Measurements from ENCODE around the gene MAP7. TPM values are rescaled to one million over a fixed set of nuclear protein-coding genes. Genes with fewer than 3 reads are reported as not detected.

MAP7 gene
- total and polyA plus RNA-seq, 2 of the 13 experiments (the other 11 are each of a cell fraction or from before 2014, with no cell fraction given): 0.04 TPM; not detected in 1

- CTCF ChIA-PET (ENCODE audit: low intra/inter-chr PET ratio, low total read pairs): no interaction called here
These were observed 5.9 kb downstream of the MAP7 start for GRCh38 chr6:136544326-136544725.

GRCh38 chr6:136541395-136541794, 8.8 kb downstream of the MAP7 start:
- DNase-seq (ENCODE audit: low spot score) (no peak), ATAC-seq (no peak), FAIRE-seq (no peak)
- POLR2A ChIA-PET: no interaction called here
- in situ Hi-C loops (cut with HindIII; ENCODE audit: extremely low pct_ligation_motif_present, low pct_unique_long_range_greater_than_20kb): no loop called here
- WGBS (ENCODE audit: low lambda C conversion rate): 2% methylated on average over 2 of the region's 2 CpGs
- Histone ChIP-seq H3K36me3 (replicated peaks in 1 of 2; ENCODE audit: control insufficient read depth in 1 of 2, insufficient read depth in 2 of 2, low read length in 2 of 2) (no peaks in the 10 kb centered on the region), H3K27me3 (ENCODE audit: control insufficient read depth in 1 of 2, insufficient read depth in 2 of 2, low read length in 2 of 2) (no peaks in the 10 kb centered on the region; a peak in 1 of 5 replicates), H3K9ac (ENCODE audit: insufficient read depth, low read depth, low read length) (no peak overlapping the region), H3K4me1 (ENCODE audit: insufficient read depth, low read length) (no peaks in the 10 kb centered on the region), H3K79me2 (ENCODE audit: insufficient read depth, low read length) (no peaks in the 10 kb centered on the region), H3K9me3 (ENCODE audit: low read length) (no peaks in the 10 kb centered on the region), H3K27ac (ENCODE audit: extremely low read length, insufficient read depth, low read length) (no peak overlapping the region), H2AFZ (ENCODE audit: low read length) (no peak overlapping the region), H4K20me1 (ENCODE audit: insufficient read depth, low read length) (no peaks in the 10 kb centered on the region), H3K4me3 (replicated peaks in 1 of 3; ENCODE audit: insufficient read depth in 1 of 3, low read depth in 2 of 3, low read length in 3 of 3) (no peak overlapping the region), H3K4me2 (ENCODE audit: low read depth, low read length) (no peak overlapping the region)
- intact Hi-C loops (cut with micrococcal nuclease; ENCODE audit: unreplicated experiment): no loop called here
- no TSS peak for BruUV-seq (replicated peaks)
- CTCF ChIA-PET (ENCODE audit: low intra/inter-chr PET ratio, low total read pairs): no interaction called here
- TF ChIP-seq ZNF484 (CRISPR knock-in tag; IDR thresholded peaks at IDR 0.05; ENCODE audit: borderline replicate concordance, low read depth) (no peak), E2F2 (CRISPR knock-in tag; IDR thresholded peaks at IDR 0.05; ENCODE audit: borderline replicate concordance) (no peak), AKAP8 (CRISPR knock-in tag; IDR thresholded peaks at IDR 0.05) (no peak), HNRNPLL (IDR thresholded peaks at IDR 0.05; ENCODE audit: low read depth, low read length, poor library complexity, severe bottlenecking) (no peak), ARID5B (CRISPR knock-in tag; IDR thresholded peaks at IDR 0.05) (no peak), SNRNP70 (IDR thresholded peaks at IDR 0.05; ENCODE audit: low read depth, low read length) (no peak), KLF12 (CRISPR knock-in tag; IDR thresholded peaks at IDR 0.05; ENCODE audit: borderline replicate concordance) (no peak), ZNF34 (CRISPR knock-in tag; IDR thresholded peaks at IDR 0.05; ENCODE audit: borderline replicate concordance) (no peak), BRCA1 (CRISPR knock-in tag; IDR thresholded peaks at IDR 0.05) (no peak), ZSCAN30 (CRISPR knock-in tag; IDR thresholded peaks at IDR 0.05) (no peak), ZNF879 (CRISPR knock-in tag; IDR thresholded peaks at IDR 0.05) (no peak), CSRNP1 (CRISPR knock-in tag; IDR thresholded peaks at IDR 0.05) (no peak)

More at GRCh38 chr6:136544326-136544725, 5.9 kb downstream of the MAP7 start:
- Histone ChIP-seq H2AFZ (ENCODE audit: low read length) (no peak overlapping the region), H3K4me1 (ENCODE audit: insufficient read depth, low read length) (no peaks in the 10 kb centered on the region), H3K36me3 (replicated peaks in 1 of 2; ENCODE audit: control insufficient read depth in 1 of 2, insufficient read depth in 2 of 2, low read length in 2 of 2) (no peaks in the 10 kb centered on the region), H4K20me1 (ENCODE audit: insufficient read depth, low read length) (no peaks in the 10 kb centered on the region), H3K9ac (ENCODE audit: insufficient read depth, low read depth, low read length) (no peak overlapping the region), H3K27me3 (ENCODE audit: control insufficient read depth in 1 of 2, insufficient read depth in 2 of 2, low read length in 2 of 2) (peaks cover under 1 to 9% of the 10 kb centered on the region in 2 experiments; a peak in 4 of 5 replicates), H3K27ac (ENCODE audit: extremely low read length, insufficient read depth, low read length) (no peak overlapping the region), H3K4me2 (ENCODE audit: low read depth, low read length) (no peak overlapping the region), H3K4me3 (replicated peaks in 1 of 3; ENCODE audit: insufficient read depth in 1 of 3, low read depth in 2 of 3, low read length in 3 of 3) (no peak overlapping the region), H3K9me3 (ENCODE audit: low read length) (no peaks in the 10 kb centered on the region), H3K79me2 (ENCODE audit: insufficient read depth, low read length) (no peaks in the 10 kb centered on the region)
- no peak for FAIRE-seq
- POLR2A ChIA-PET: no interaction called here
- intact Hi-C loops (cut with micrococcal nuclease; ENCODE audit: unreplicated experiment): no loop called here
- 0% methylated on average over 1 of the region's 1 CpG for WGBS (ENCODE audit: low lambda C conversion rate)
- in situ Hi-C loops (cut with HindIII; ENCODE audit: extremely low pct_ligation_motif_present, low pct_unique_long_range_greater_than_20kb): no loop called here
- DNase-seq (ENCODE audit: low spot score): no peak
- ATAC-seq: no peak
- no peak for TF ChIP-seq ZNF839 (CRISPR knock-in tag; IDR thresholded peaks at IDR 0.05; ENCODE audit: borderline replicate concordance)
- no TSS peak for BruUV-seq (replicated peaks)

All from HepG2 (cell line).